Measurements from ENCODE around the gene APOL6. TPM values are rescaled to one million over a fixed set of nuclear protein-coding genes. Genes with fewer than 3 reads are reported as not detected.
"Not testable (repeated sequence)": the region's sequence is repeated elsewhere in the genome, so short reads cannot be mapped to it uniquely, and the experiment has no call there.

Gene APOL6
- total RNA-seq, 1 donor from 2014 or later, result 15.5 TPM

DNA sequence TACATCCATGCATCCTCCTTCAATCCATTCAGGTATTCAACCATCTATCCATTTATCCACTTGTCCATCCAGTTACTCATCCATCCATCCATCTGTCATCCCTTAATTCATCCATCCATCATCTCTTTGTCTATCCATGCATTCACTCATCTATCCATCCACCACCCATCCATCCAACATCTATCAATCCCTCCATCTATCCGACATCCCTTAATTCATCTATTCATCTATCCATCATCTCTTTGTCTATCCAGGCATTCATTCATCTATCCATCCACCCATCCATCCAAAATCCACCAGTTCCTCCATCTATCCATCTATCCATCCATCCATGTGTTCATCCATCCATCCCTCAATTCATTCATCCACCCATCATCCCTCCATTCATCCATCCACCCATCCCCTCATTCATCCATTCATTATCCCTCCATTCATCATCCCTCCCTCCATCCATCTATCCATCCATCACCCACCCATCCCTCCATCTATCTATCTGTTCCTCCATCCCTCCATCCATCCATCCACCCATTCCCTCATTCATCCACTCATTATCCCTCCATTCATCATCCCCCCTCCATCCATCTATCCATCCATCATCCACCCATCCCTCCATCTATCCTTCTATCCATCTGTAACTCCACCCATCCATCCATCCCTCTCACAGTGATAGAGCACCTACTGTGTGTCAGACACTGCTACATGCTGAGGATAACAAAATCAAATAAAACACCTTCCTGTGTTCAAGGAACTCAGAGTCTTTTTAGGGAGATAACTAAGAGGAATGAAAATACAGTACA, 29.6 kb upstream of the APOL6 start:
- no peak for DNase-seq

DNA sequence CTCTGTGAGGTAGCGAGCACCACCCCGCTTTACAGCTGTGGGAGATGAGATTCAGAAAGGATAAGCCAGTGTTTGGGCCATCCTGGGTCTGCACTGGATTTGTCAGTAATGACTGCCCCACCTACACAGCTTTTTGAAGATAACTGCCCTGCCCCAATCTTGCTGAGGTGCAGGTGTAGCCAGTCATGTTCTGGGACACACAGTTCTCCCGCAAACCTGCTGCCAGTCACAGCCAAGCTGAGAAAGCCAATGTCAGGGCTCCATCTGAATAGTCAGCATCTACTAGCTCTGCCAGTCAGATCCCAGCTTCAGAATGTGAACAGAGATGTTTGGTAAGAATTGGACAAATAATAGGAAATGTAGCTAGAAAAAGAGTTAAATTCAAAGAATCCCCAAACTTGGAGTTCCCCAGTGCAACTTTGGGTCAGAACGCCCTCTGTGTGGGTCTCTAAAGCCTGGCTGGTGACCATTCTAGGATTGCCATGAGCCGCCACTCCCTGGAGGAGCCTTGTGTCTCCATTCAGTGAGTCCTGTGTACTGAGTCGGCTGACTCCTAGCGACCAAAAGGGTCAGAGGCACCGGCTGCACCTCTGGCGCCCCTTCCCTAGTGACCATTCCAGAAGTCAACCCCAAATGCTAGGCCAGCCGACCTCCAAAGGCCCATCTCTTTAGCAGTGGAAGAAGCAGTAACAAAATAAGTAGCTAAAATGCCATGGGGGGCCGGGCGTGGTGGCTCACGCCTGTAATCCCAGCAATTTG, 28.7 kb upstream of the APOL6 start:
- no peak for DNase-seq

DNA sequence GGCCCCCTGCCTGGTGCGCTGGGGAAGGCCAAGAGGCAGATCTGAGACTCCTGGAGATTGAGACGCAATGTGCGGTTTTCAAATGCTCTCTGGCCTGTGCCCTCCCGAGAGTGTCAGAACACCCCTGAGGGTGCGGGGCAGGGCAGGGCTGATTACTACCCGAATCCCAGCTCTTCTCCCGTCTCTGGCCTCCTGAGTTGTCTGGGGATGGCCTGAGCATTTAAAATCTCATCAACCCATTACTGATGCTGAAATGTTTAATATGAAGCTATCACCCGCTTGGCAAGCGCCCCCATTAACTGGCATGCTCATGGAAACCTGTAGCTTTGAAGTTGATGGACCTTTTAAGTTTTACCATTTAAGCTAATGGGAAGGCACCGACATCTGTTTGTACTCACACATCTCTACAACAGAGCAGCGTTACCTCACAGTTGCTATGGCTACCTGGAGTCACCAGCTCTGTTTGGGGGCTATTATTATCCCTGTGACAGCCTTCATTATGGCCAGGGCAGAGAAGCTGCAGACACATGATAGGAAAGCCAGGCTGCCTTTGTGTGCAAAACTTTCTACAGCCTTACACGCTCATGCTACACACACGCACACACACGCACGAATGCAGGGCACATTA, 27.5 kb upstream of the APOL6 start:
- DNase-seq, result peak; percentile 39

DNA sequence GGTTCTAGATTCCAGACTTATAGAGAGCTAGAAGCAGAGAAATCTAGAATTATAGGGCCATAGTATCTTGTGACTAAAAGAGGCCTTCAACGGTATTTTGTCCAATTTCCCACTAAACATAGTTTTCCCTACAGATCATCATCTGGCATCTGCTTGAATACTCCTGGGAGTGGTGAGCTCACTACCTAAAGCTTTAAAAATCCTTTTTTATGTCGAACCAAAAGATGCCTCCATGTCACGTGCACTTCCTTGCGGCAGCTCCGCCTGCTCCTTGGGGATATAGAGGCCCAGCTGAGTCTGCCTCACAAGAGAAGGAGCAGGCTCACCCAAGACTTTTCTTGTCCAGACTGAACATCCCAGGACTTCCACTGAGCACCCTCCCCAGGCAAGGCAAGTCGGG, 26.8 kb upstream of the APOL6 start:
- no peak for DNase-seq

DNA sequence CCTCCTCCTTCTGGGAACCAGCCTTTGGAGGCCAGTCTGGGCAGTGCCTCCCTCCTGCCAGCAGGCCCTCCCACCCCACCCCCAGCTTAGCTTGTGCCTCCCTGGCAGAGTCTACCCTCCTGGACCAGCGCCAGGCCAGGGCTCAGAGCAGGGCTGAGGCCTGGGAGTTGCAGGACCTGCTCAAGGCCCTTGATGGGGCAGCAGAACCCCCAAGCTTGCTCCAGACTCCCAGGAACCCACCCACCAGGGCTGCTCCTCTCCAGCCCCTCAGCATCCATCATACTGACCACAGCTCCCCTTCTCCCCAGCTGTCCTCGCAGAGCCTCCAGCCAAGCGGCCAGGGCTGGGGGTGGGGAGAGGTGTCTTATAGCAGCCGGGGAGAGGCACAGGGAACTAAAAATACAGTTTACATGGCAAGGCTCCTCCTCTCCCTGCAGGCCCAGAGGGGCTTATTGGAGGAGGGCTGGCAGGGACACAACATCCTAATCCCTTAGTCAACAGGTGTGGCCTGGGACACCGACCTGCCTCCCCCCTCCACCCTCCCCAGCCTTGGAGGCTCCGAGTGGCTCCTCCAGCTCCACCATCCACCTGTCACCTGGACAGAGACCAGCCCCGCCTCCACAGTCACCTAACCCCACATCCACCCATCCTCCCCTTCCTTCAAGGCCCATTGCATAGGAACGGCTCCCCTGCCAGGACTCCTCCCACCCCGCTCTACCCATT, 25.9 kb upstream of the APOL6 start:
- DNase-seq, result no peak

DNA sequence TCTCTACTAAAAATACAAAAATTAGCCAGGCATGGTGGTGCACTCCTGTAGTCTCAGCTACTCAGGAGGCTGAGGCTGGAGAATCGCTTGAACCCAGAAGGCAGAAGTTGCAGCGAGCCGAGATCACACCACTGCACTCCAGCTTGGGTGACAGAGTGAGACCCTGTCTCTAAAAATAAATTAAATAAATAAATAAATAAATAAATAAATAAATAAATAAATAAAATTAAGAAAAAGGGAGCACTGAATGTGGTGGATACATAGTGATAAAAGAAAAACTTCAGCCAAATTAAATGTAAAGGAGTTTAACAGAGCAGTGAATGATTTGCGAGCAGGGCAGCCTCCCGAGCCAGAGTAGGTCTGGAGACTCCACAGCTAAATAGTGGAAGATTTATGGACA, 24.4 kb upstream of the APOL6 start:
- DNase-seq, result not testable (repeated sequence)

DNA sequence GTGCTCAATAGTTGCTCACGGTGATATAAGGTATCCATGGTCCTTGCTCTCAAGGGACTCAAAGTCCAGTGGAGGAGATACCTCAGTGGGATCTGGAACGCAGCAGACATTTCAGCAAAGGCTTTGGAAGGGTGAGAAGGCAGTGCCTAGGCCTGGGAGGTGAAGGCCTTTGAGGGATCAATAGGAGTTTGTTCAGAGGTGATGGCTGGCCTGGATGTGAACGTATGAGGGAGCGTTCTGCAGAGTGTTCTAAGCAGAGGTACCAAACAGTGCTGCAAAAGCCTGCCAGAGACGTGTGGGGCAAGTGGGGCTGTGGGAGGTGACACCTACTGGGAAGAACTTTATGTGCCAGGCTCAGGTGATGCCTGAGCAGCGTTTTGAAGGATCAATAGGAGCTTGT, 23.7 kb upstream of the APOL6 start:
- DNase-seq, result no peak

DNA sequence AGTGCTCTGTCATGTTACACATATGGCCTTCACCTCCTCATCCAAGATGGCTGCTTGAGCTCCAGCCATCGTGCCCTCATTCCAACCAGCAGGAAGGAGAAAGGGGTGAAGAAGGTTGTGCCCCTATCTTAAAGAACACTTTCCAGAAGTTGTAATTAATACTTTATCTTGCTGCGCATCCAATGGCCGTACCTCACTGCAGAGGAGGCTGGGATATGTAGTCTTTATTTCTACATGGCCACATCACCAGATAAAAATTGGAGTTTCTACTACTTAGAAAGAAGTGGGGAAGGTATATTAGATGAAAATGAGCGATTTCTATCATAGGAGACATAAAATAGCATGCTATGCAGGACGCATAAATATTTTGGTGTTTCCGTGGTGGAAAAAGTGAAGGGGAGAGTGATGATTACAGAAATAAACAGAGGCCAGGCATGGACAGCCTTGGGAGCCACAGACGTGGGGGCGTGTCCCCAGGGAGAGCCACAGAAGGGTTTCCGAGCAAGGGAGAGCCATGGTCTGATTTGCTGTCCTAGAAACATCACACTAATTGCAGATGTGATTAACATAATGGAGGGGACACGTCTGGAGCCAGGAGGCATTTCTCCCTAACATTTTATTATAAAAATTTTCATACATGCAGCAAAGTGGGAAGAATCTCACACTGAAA, 22.3 kb upstream of the APOL6 start:
- DNase-seq, result no peak

DNA sequence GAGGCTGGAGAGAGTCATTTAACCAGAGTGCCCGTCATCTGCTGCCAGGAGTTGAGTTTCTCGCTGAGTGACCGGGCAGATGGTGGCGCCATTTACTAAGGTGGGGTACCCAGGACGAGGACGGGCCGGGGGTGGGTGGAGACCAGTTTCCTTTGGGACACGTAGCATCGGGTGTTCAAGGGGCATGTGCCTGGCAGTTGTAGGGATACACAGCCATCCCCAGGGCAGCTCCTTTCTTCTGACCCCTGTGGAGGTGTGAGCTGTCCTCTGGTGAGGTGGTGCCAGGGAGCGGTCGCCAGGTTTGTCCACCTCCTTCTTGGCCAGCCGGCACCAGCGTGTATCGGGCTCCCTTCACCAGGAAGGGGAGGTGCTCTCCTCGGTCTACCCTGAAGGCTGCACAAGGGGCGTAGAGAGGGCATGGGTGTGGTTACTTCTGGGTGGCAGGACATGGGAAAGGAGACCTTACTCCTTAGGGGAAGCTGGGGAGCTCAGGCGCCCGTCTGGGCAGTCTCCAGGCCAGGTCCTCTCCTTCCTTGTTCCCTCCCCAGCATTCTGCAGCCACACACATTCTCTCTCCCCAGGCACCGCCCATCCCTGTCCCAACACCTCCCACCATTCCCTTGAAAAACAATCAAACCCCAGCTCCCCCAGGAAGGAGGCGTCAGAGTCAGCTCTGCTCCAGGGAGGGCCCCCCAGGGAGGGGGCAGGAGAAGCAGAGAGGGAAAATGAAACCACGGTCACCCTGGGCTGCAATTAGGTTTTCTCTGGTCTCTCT, 20.8 kb upstream of the APOL6 start:
- DNase-seq, result peak; percentile 46

DNA sequence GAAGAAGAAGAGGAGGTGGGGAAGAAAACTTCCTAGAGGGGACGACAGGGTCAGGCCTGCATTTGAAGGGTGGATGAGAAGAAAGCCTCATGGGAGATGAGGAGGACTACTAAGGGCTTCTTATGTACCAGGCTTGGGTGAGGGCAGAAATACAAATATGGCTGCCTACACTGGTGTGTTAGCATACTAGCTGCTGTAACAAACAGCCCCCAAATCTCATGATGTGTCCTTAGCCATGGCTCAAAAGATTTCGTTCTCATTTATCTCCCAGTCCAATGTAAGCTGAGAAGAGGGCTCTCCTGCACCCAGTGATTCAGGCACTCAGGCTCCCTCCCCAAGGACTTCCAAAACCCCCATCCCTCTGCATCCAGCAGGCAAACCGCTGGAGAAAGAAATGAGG, 19.5 kb upstream of the APOL6 start:
- DNase-seq, result no peak

DNA sequence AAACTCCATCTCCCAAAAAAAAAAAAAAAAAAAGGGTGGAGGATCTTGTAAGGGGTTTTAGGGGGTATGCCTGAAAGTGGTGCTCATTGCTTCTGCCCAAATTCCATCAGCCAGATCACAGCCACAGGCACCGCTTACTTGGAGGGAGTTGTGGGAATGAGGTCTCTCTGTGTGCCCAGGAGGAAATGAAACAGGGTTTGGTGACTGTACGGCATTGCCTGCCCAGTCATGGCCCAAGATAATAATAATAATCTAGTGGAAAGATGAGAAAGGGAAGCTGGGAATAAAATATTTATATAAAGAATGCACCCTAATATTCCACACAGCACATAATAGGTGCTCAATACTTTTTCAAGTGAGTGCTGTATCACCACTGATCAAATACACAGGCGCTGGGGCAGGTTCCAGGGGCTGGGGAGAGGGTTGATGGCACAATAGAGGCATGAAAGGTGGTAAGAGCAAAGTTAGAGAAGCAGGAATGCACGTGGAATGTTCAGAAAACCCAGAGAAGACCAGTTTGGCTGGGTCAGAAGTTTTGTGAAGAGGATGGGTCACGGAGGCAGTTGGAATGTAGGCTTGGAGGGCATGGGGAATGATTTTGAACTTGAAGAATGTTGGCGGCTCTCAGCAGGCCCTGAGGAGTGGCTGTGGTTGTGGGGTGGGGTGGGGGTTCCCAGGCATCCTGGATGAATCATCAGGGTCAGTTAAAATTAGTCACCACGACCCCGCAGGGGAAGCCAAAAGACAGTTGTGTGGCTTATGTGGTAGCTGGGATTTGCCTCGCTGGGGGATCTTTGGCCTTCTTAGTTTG, 18.6 kb upstream of the APOL6 start:
- DNase-seq, result no peak

DNA sequence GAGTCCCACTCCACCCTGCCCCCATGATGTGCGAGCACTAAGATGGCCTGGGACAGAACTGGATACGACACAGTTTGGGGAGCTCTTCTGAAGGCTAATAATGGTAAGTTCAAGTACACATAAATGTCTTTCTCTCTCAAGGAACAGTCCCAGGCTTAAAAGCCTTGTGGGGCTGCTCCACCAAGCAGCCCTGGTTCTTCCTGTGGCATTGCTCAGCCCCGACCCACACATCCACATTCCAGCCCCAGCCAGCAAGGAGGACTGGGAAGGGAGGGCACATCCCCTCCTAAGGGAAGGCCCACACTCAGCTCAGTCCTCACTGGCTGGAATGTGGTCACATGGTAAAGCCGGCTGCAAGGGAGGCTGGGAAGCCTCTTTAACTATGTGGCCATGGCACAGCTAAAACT, 17.9 kb upstream of the APOL6 start:
- DNase-seq, result no peak

DNA sequence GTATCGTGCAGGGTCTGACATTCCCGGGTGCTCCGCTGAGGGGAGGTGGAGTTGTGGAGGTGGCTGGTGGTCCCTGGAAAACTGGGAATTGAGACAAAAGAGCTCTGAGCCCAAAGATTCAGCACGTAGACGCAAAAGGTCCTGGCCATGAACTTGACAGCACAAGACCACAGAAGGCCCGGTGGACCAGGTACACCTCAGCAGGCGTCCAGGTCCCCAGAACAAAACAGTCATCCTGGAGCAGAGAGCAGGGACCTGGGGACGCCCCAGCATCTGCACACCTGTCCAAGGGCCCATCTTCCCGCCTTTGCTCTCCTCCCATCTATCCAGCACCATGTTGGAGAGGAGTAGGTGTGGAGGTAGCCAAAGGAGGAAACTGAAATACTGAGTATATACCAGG, 17.4 kb upstream of the APOL6 start:
- DNase-seq, result no peak

DNA sequence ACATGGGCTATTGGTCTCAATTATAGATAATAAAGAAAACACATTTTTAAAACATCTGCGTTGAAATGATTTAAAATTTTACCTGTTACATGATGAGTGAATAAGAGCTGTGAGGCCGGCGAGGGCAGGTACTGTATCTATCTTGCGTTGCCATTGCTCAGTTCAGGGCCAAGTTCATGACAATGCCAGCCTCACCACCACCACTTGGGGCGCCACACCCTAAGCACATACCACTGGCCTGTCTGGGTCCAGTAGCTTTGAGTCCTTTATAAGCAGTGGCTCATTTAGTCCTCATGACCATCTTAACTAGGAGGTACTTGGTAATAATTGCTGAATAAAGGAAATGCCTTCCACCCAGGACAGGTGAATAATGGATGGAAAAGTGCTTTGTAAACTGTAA, 16.6 kb upstream of the APOL6 start:
- no peak for DNase-seq

DNA sequence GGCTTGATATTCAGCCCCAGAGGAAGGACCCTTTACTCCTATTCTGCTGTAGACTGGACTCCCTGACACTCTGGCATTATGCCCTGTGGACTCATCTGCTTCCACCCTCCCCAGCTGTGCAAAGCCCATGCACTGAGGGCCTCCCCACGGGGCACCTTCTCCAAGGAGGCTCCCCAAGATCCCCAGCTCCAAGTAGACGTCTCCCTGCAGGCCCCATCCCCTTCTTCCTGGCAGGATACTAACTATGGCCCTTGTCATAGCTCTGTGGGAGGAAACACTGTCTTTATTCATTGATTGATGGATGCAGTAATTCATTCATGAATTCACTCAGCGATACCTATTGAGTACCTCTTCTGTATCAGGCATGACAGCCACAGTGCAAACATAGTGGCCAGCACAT, 15.3 kb upstream of the APOL6 start:
- no peak for DNase-seq

DNA sequence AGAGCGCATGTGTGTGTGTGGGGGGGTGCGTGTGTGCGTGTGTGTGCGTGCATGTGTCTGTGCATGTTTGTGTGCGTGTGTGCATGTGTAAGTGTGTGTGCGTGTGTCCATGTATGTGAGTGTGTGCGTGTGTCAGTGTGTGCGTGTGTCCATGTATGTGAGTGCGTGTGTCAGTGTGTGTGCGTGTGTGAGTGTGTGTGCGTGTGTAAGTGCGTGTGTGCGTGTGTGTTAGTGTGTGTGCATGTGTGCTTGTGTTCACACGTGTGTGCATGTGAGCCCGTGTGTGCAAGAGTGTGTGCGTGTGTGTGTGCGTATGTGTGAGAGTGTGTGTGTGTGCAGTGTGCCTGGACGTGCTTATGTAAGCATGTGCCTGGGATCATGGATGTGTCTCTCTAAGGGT, 14.7 kb upstream of the APOL6 start:
- no peak for DNase-seq

DNA sequence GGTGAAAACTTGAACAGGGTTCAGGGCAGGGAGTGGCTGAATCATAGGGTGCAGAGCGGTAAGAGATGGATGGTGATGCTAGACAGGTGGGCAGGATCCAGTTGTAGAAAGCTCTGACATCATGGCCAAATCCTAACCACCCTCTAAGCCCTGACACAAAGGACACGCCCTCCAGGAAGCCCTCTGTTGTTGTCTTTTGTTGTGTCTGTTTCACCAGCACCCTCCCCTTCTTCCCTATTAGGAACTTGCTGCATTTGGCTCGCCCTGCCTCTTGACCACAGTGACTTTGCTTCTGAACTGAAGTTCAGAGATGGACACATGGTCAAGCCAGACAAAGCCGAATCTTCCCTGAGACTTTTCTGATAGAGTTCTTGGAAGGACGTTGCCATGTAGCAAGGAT, 14.2 kb upstream of the APOL6 start:
- no peak for DNase-seq

DNA sequence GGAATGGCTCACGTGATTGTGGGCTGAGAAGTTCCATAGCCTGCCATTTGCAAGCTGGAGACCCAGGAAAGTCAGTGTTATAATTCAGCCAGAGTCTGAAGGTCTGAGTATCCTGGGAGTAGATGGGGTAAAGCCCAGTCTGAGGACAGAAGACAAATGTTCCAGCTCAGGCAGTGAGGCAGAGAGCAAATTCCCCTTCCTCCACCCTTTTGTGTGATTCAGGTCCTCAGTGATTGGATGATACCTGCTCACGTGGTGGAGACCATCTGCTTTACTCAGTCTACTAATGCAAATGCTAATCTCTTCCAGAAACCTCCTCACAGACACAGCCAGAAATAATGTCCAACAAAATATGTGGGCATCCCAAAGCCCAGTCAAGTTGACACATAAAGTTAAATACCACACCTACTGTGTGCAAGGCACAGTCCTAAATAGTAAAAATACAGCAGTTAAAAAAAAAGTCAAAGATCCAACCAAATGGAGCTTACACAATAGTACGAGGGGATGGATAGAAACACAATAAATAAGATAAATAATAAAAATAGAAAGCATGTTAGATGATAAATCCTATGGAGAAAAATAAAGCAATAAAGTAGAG, 13.2 kb upstream of the APOL6 start:
- DNase-seq, result no peak

DNA sequence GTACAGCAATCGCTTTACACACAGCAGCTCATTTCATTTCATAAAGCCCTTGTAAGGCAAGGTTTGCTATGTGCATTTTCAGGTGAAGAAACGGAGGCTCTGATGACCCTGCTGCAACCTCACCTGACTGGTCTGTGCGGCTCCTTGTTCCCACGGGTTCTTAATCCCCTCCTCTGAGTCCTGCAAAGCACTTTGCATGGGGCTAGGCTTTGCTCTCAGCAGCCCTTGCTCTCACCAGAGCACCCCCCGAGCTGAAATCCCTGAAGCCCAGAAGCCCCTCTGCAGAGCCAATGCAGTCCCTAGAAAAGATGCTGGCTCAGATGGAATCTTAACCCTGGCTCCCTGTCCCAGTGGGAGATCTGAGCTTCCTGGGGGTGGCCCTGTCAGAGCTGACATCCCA, 11.0 kb upstream of the APOL6 start:
- DNase-seq, result no peak

DNA sequence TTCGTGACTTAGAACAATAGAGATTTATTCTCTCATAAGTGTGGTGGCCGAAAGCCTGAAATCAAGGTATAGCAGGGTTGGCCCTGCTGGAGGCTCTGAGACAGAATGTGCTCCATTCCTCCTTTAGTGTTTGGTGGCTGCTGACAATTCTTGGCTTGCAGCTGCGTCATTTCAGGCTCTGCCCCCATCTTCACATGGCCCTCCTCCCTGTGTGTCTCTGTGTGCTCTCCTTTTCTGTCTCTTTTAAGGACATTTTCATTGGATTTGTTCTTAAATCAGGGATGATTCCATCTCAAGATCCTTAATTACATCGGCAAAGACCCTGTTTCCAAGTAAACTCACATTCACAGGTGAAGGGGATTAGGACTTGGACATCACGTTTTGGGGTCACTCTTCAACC, 10.2 kb upstream of the APOL6 start:
- DNase-seq, result peak; percentile 72

All from skin of body (tissue), 2 donors.